A172 (cell line): ENCODE data around the gene KIF19. TPM values are rescaled to one million over a fixed set of nuclear protein-coding genes. Genes with fewer than 3 reads are reported as not detected.

Source experiments
- DNase-seq: peaks from one replicate; pipeline ENCODE4 v3.0.0-alpha.2; 2015; ENCODE audit warnings: low spot score
- total RNA-seq: library from RNA; depleted of rRNA; stranded (reverse); fragments of >200 nt; shearing (Covaris generic); gene quantifications from 2 replicates; pipeline ENCODE4 v1.2.3, GENCODE V29; 2014

KIF19 gene
- total RNA-seq, 1 experiment from 2014 or later, result not detected

GRCh38 chr17:74305865-74306654 lies 20.0 kb upstream of the KIF19 start:
- peak; percentile 37 for DNase-seq

- DNase-seq, result peak; percentile 69
These were observed 17.8 kb upstream of the KIF19 start for GRCh38 chr17:74307984-74308773.

- no peak for DNase-seq
These were observed 16.1 kb upstream of the KIF19 start for GRCh38 chr17:74309902-74310301.

- DNase-seq, result no peak
These were observed 11.1 kb upstream of the KIF19 start for GRCh38 chr17:74314877-74315276.

GRCh38 chr17:74316220-74316619 lies 9.8 kb upstream of the KIF19 start:
- DNase-seq, result no peak

- no peak for DNase-seq
These were observed 9.0 kb upstream of the KIF19 start for GRCh38 chr17:74317071-74317470.

- no peak for DNase-seq
These were observed 7.6 kb upstream of the KIF19 start for GRCh38 chr17:74318391-74318790.

GRCh38 chr17:74324521-74324920 lies 1.5 kb upstream of the KIF19 start:
- DNase-seq, result no peak

- no peak for DNase-seq
These were observed 667 bp upstream of the KIF19 start for GRCh38 chr17:74325376-74325742.

GRCh38 chr17:74326506-74326905 lies 480 bp downstream of the KIF19 start:
- DNase-seq, result no peak

GRCh38 chr17:74328487-74328886 lies 2.5 kb downstream of the KIF19 start:
- no peak for DNase-seq

- DNase-seq, result no peak
These were observed 3.4 kb downstream of the KIF19 start for GRCh38 chr17:74329378-74329777.

GRCh38 chr17:74330446-74330845 lies 4.4 kb downstream of the KIF19 start:
- no peak for DNase-seq

GRCh38 chr17:74332017-74332650 lies 6.1 kb downstream of the KIF19 start:
- DNase-seq, result no peak

GRCh38 chr17:74332763-74333283 lies 6.8 kb downstream of the KIF19 start:
- DNase-seq, result no peak

GRCh38 chr17:74334393-74335039 lies 8.5 kb downstream of the KIF19 start:
- DNase-seq, result no peak

GRCh38 chr17:74335529-74336062 lies 9.6 kb downstream of the KIF19 start:
- DNase-seq, result no peak

- no peak for DNase-seq
These were observed 10.3 kb downstream of the KIF19 start for GRCh38 chr17:74336307-74336706.

- no peak for DNase-seq
These were observed 11.9 kb downstream of the KIF19 start for GRCh38 chr17:74337834-74338500.

GRCh38 chr17:74339537-74340195 lies 13.6 kb downstream of the KIF19 start:
- no peak for DNase-seq
